ENCODE results near the gene HAL.

DNA sequence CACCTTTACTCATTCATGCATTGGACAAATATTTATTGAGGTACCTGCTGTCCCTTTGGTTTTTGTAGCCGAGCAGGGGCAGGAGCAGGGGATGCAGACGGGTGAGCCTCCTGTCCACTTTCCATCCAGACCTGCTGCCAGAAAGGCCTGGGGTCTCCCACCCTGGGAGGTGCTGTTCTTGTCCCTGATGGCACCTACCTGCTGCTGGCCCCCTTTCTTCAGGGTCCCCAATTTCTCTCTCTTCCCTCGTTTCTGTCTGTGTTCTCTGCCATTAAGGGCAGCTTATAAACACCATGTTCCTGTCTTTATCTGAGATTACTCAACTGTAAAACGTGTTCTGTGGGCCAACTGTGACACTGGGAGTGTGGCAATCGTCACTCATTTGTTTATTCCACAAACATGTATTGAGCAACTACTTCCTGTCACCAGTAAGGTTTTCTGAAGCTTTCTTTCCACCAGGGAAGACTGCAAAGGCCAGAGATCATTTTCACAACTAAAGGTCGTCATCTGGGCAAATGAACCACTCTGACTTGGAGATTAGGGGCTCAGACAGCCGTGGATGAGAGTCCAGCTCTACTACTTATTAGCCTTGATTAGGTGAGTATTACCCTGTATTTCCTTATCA, at the start of gene HAL:
- no peak for TF ChIP-seq TP53 (CRISPR knock-in tag; IDR thresholded peaks at IDR 0.05)
- no peak for TF ChIP-seq CTCF (IDR thresholded peaks at IDR 0.05)
- no peak for TF ChIP-seq FOXS1 (CRISPR knock-in tag; IDR thresholded peaks at IDR 0.05)
- no peak for TF ChIP-seq RCOR1 (IDR thresholded peaks at IDR 0.05; ENCODE audit: low read depth, low read length)
- TF ChIP-seq POLR2A (IDR thresholded peaks at IDR 0.05; ENCODE audit: low read length) = no peak
- no peak for TF ChIP-seq SMC3 (IDR thresholded peaks at IDR 0.05)
- no peak for TF ChIP-seq CHD2 (IDR thresholded peaks at IDR 0.05; ENCODE audit: low read length, partially characterized antibody)
- TF ChIP-seq RAD21 (conservative IDR thresholded peaks at IDR 0.05 in 1 of 2, IDR thresholded peaks at IDR 0.05 in 1 of 2) = no peak
- TF ChIP-seq ESRRA (IDR thresholded peaks at IDR 0.05; ENCODE audit: borderline replicate concordance, low read length) = no peak
- peak; percentile 66 to 80 for TF ChIP-seq CEBPB (IDR thresholded peaks at IDR 0.05)
- no peak for TF ChIP-seq RFX5 (IDR thresholded peaks at IDR 0.05)
- no peak for TF ChIP-seq NFE2L2 (conservative IDR thresholded peaks at IDR 0.05; ENCODE audit: low read length)
- no peak for TF ChIP-seq MAX (IDR thresholded peaks at IDR 0.05)
- TF ChIP-seq REST (IDR thresholded peaks at IDR 0.05) = no peak

Measured in A549 (cell line).